GM15510 (cell line): Measurements from ENCODE around the gene DIPK1B.
A peak's percentile ranks its signal among the peaks of the same experiment; 100 is the strongest.

Source experiments
- POLR2A ChIP-seq: IDR thresholded peaks from 3 replicates; pipeline ENCODE4 v1.6.1; 2011; ENCODE audit warnings: borderline replicate concordance; ENCODE audit not compliant: insufficient read length; ENCODE audit errors: extremely low read depth

The DIPK1B gene

GRCh38 chr9:136679431-136679941 is 32.9 kb upstream of the DIPK1B start:
- no peak for TF ChIP-seq POLR2A

- TF ChIP-seq POLR2A, result no peak
Observed at GRCh38 chr9:136681029-136681428, 31.3 kb upstream of the DIPK1B start.

- TF ChIP-seq POLR2A, result no peak
Observed at GRCh38 chr9:136681945-136682699, 30.2 kb upstream of the DIPK1B start.

- no peak for TF ChIP-seq POLR2A
Observed at GRCh38 chr9:136682710-136683109, 29.7 kb upstream of the DIPK1B start.

GRCh38 chr9:136683173-136683745 is 29.1 kb upstream of the DIPK1B start:
- no peak for TF ChIP-seq POLR2A

- no peak for TF ChIP-seq POLR2A
Observed at GRCh38 chr9:136683755-136684154, 28.6 kb upstream of the DIPK1B start.

GRCh38 chr9:136684339-136684738 is 28.0 kb upstream of the DIPK1B start:
- TF ChIP-seq POLR2A, result no peak

- TF ChIP-seq POLR2A, result no peak
Observed at GRCh38 chr9:136684799-136685198, 27.6 kb upstream of the DIPK1B start.

GRCh38 chr9:136685216-136685615 is 27.2 kb upstream of the DIPK1B start:
- TF ChIP-seq POLR2A, result no peak

GRCh38 chr9:136685790-136686533 is 26.4 kb upstream of the DIPK1B start:
- TF ChIP-seq POLR2A, result no peak

GRCh38 chr9:136686534-136686793 is 25.9 kb upstream of the DIPK1B start:
- no peak for TF ChIP-seq POLR2A

GRCh38 chr9:136686794-136687711 is 25.3 kb upstream of the DIPK1B start, which contains the start of gene AGPAT2:
AGPAT2 (minus strand) TSS chr9:136687457; CDS start chr9:136687357, 100 bp downstream.
- TF ChIP-seq POLR2A, result peak; percentile 62

- TF ChIP-seq POLR2A, result no peak
Observed at GRCh38 chr9:136687721-136688223, 24.6 kb upstream of the DIPK1B start.
